GM18520 (cell line): ENCODE data around the gene PALB2.

ENCODE experiments used
- ATAC-seq: cut with Tn5 transposase; IDR thresholded peaks from one replicate; pipeline ENCODE4 v1.9.1; 2021; ENCODE audit not compliant: unreplicated experiment

The PALB2 gene

DNA sequence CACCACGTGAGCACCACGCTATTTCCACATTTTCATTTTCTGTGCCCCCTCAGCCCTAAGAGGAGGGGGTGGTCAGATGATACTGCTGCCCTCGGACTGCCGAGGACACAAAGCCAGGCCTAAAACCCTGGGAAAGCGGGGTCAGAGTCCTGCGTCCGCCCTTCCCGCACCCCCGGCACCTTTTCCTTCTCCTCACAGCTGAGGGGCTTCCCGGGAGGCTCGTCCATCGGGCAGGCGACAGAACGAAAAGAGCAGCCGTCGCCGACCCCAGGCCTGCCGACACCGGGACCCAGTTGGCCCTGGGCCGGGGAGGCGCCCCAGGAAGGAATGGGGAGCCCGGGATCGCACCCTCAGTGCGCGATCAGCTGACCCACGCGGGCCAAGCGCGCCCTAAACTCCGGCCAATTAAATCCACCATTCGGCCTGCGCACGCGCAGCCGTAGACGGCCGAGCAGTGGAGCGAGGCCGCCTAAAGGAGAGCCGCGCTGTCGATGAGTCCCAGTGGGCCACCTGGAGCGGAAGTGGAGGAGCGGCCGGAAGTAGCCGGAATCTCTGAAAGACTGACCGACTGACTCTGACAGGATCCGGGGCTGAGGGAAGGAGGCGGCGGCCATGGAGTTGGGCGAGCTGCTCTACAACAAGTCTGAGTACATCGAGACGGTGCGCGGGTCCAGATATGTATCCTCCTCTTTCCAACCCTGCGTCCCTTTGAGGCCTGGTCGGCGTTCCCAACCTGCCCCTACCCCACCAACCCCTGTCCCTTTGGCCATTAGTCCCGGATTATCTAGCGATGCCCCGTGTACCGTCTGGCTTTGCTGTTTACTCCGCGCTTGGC is at the start of gene PALB2, which contains the start of gene DCTN5:
TSS of gene PALB2 (minus strand) at position 380 of the 835 bp plus-strand sequence. CDS start at position 227, 153 bp downstream.
TSS of gene DCTN5 (plus strand) at position 536 of the 835 bp plus-strand sequence. CDS start at position 613, 77 bp downstream.
- ATAC-seq, result peak; percentile 97

DNA sequence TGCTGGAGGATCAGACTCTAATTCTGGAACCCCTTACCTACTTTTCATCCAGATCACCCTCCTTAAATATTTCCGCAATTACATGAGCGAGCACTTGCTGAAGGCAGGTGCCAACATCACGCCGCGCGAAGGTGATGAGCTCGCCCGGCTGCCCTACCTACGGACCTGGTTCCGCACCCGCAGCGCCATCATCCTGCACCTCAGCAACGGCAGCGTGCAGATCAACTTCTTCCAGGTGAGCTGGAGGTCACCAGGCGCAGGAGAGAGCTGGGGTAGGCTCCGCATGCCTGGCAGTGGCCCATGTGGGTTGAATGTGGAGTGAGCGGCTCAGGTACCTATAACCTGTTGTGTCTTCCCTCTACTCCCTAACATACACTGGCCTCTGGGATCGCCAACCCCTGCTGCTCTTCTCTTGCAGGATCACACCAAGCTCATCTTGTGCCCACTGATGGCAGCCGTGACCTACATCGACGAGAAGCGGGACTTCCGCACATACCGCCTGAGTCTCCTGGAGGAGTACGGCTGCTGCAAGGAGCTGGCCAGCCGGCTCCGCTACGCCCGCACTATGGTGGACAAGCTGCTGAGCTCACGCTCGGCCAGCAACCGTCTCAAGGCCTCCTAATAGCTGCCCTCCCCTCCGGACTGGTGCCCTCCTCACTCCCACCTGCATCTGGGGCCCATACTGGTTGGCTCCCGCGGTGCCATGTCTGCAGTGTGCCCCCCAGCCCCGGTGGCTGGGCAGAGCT is 48.5 kb upstream of the PALB2 start:
- ATAC-seq, result no peak

DNA sequence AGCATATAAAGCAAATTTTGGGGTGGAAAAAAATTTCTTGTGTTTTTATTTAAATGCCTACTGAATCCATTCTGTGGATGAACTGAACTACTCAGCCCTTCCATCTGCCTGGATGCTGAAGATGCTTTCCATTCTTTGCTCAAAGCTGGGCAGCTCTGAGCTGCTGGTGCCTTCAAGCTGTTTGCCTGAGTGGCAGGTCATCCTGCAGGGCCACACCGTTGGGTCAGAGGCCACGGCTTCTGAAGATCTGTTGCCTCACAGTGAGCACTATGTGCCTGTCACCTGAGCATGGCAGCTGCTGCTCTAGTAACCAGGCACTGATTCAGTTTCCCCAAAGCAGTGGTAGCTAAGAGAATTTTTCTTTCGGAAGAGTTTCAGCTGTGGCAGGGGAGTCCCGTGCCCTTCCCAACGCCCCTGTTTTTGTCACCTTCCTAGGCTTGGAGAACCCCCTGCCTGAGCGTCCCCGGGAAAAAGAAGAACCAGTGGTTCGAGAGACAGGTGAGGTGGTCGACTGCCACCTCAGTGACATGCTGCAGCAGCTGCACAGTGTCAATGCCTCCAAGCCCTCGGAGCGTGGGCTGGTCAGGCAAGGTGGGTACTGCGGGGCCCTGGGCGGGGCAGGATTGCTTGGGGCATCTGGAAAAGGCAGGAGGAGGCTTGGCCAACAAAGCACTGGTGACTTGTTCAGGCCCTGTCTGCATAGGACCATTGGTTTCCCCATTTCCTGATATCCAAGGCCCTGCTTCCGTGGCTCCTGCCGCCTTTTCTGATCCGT is 46.1 kb upstream of the PALB2 start:
- ATAC-seq, result no peak

DNA sequence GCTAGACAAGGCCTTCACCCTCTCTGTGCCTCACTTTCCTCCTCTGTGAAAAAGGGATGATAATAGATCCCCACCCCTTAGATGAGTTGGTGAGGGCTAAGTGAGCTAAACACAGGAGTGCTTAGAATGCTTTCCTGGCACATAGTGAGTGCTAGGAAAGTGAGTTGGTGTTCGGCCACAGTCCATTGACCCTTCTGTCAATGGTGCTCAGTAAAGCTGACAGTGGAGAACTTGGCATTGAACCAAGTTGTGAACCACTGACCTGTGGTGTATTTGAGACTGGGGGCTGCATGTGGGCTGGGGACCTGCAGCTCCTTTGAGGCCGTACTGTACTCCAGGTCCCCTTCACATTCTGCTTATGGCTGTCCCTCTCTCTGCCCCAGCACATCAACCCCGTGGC is 42.4 kb upstream of the PALB2 start:
- no peak for ATAC-seq

DNA sequence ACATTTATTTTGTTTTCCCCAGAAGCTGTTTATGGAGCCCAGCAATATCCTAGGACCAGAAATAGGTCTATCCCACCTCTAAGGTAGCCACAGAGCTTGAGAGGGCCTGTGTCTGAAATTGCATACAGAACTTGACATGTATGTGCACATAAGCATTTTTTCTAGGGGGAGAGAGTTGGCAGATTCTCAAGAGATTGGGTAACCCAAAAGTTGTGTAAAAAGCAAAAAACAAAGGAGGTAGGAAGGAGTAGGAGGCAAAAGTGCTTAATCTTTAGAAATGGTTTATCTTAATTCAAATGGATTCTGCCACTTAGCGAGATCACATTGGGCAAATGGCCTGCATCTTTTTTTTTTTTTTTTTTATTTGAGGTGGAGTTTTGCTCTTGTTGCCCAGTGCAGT is 41.1 kb upstream of the PALB2 start:
- no peak for ATAC-seq

DNA sequence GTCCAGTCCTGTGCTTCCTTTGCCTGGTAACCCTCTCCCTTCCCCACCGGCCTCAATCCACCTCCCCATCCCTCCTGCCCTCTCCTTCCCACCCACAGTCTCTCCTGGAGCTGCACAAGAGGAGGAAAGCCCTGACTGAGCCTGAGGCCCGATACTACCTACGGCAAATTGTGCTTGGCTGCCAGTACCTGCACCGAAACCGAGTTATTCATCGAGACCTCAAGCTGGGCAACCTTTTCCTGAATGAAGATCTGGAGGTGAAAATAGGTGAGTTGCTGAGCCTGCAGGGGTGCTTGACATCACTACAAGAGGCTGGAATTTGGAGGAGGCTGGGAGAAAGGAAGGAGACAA is 38.9 kb upstream of the PALB2 start:
- ATAC-seq, result no peak

DNA sequence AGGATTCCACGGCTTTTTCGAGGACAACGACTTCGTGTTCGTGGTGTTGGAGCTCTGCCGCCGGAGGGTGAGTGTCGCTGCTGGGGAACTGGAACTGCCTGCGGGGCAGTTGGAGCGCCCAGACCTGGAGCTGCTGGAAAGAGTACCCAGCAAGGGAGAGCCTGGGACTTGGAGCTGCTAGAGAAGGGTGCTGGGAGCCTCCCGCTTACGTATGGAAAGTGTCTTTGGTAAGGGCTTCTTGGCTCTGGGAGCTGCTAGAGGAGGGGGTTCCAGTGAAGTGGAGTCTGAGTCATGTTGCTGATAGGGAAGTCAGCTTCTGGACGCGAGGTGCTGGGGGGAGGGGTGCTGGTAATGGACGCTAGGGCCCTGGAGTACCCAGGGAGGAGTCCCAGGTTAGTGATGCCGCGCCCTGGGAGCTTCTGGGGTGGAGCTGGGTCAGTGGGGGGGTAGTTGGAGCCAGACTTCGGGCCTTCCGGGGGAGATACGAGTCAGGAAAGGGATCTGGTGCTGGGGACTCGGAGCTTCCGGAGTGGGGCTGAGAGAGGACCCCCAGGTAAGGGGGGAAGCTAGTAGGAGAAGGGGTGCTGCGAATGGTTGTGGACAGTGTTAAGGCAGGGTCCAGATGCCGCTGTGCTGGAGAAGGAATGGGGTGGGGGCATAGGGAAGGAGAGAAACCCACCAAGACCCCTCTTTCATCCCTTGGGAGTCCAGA is 38.3 kb upstream of the PALB2 start:
- ATAC-seq, result no peak

DNA sequence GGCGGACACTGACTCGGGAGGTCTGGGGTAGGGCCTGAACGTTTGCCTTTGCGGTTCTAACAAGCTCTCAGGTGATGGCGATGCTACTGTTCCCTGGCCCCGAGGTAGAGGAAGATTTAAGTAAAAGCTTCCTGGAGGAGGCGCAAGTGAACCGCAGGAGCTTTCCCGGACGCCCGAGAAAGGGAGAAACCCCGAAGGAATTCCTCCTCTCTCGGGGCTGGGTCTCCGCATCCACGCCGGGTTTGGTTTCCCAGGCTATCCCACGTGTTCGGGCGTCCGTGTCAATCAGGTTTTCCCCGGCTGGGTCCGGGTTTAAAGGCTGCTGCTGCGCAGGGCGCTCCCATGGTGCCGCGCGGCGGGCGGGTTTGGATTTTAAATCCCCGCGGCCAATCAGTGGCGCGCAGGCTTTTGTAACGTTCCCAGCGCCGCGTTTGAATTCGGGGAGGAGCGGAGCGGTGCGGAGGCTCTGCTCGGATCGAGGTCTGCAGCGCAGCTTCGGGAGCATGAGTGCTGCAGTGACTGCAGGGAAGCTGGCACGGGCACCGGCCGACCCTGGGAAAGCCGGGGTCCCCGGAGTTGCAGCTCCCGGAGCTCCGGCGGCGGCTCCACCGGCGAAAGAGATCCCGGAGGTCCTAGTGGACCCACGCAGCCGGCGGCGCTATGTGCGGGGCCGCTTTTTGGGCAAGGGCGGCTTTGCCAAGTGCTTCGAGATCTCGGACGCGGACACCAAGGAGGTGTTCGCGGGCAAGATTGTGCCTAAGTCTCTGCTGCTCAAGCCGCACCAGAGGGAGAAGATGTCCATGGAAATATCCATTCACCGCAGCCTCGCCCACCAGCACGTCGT is 37.5 kb upstream of the PALB2 start, which contains the start of gene PLK1:
TSS of gene PLK1 (plus strand) at position 460 of the 844 bp plus-strand sequence. CDS start at position 504, 44 bp downstream.
- ATAC-seq, result peak; percentile 83

DNA sequence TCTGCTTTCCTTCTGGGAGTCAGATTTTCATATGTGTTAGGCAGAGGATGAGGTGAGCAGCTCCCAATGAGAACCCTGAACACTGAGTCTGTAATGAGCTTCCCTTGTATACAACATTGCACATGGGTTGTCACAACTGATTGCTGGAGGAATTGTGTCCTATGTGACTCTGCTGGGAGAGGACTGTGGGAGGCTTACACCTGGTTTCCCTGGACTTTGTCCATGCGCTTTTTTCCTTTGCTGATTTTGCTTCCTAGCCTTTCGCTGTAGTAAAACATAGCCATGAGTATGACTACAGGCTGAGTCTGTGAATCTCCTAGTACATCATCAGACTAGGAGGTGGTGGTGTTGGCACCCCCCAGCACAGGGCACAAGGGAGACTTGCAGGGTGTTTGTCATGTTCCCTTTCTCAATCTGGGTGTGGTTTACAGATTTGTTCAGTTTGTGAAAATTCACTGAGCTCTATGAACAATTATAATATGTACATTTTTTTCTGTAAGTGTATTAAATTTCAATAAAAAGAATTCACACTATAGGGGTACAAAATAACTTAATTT is 35.9 kb upstream of the PALB2 start:
- ATAC-seq, result no peak

DNA sequence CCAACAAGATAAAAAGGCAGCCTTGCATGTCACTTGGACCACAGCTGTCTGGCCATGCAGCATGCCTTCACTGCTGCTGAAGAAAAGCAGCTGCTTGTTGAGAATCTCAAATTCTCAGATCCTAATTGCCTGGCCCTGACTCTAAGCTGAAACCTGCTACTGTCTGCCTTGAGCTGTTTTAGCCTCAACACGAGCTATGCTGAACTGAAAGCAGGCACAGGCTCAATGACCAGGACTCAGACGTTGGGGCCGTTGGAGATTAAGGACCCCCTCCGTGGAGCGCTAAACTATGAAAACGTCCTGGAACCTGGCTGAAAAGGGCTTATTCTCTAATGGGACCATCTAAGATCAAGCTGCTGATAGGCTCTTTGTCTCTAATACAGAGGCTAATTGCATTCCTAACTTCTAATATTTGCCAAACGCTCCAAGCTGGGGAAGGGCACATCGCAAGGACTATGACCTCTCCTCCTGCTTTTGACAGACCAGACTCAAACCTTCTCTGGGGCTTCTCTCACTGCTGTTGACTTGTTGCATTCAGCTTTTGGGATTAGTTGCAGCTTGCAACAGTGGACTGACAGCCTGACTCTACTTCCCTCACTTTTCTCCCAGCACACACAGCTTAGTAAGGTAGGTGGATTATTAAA is 33.0 kb upstream of the PALB2 start:
- no peak for ATAC-seq

DNA sequence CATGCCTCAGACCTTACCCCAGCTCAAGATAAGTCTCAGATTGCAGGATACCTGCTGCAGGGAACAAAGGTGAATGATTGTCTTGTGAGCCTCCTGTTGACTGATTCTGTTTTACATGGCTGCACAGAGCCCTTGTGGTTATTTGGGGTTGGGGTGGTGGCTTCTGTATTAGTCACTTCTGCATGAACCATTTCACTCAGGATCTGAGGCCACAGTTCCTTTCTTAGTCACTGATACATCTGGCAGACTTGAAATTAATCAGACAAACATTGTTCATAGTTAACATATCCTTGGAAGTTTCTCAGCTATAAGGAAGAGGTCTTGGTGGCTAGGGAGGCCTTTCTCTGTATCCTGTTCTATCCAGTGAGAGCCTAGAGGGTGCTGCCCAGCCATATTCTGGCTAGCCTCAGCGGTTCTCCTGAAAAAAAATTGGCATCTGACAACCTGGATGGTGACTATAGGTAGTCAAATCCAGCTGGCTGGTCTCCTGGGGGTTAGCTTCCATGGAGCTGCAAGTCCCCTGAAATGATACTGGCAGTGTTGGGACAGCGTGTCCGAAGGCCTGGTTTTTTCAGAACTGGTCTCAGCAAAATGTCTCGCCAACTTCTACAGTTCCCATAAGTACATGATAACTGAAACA is 29.1 kb upstream of the PALB2 start:
- ATAC-seq, result peak; percentile 89

DNA sequence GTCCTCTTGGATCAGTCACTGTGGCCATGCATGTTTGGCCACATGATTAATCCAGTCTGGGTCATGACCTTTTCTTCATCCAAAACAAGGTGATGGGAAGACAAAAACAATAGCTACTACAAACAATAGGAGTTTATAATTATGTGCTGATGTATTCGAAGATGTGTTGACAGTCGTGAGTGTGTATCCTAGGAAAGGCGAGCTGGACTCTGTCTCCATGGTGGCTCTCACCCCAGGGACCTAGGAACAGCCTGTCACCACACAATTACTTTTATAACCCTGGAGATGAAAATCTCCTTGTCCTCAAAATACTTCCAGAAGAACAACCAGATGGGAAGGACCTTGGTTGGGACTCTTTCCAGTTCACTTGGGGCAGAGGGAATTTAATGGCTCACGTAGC is 27.8 kb upstream of the PALB2 start:
- ATAC-seq, result no peak

DNA sequence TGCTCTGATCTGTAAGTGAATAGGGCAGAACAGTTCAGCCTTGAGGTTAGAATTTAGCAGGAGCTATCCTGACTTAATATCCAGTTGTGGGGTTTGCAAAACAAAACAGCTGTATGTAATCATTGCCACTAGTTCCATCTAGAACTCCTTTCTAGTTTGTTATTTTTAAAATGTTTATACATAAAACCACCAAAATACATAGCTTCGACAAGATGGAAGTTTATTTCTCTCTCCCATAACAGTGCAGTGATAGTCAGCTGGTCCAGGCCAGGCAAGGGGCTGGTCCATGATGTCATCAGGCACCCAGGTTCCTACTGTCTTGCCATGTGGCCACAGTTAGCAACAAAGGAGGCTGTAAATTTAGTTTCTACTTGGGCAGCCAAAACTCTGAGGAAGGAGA is 27.1 kb upstream of the PALB2 start:
- ATAC-seq, result no peak

DNA sequence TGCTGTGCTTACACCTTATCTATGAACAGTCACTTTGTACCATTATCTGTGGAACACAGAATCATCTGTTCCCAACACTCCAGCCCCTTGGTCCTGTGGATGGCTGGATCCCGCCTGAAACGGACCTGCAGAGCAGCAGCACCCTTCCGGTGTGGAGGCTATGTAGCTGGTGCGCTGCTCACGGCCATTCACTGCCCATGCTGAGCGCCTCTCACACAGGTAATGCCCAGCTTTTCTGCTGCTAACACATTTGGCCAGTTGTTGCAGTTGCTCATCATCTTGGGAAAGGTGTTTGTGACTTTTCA is 26.2 kb upstream of the PALB2 start:
- no peak for ATAC-seq

DNA sequence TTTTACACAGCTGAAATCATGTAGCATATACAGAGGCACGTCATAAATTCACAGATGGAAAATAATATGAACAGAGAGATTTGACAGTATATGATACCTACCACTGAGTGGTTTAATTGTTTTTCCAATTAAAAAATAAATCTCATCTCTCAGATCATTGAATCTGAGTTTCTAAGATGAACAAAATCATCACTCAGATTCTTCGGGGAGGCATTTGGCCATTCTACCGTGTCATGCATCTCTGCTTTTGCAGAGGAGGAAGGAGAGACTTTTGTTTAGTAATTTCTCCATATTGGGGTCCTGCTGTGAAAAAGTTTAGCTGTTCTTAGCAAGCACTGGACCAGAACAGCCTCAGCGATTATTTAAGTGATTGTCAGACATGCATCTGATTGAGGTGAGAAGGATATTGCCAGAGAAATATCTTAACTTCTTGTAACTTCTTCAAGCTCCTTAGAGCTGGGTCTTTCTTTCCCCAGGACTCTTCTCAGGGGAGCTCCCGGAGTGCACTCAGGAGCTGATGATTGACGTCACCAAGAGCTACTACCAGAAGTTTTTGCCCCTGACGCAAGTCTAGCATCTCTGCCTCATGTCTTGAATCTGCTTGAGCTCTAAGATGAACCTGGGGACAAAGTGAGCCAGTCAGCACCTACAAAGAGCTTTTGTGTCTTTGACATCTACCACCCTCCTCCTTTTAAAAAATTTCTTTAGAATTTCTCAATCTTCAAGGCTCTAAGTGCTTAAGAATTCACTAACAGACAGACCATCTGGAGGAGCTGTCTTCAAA is 25.7 kb upstream of the PALB2 start:
- ATAC-seq, result no peak

DNA sequence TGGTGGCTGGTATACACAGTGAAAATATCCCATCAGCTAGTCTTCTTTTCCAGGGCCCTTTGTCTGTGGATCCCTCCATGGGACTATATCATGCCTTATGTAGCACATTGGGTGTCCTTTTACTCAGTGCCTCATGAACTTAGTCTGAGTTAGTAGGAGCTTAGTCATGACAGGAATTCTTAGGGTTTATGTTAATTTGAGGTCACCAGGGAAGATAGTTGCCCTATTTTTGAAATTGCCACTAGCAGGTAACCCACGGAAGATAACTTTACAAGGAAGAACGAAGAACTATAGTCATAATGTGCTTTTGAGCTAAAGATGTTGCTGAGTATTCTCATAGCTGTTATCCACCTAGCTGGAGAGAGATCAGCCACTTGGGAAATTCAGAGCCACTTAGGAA is 22.8 kb upstream of the PALB2 start:
- no peak for ATAC-seq

DNA sequence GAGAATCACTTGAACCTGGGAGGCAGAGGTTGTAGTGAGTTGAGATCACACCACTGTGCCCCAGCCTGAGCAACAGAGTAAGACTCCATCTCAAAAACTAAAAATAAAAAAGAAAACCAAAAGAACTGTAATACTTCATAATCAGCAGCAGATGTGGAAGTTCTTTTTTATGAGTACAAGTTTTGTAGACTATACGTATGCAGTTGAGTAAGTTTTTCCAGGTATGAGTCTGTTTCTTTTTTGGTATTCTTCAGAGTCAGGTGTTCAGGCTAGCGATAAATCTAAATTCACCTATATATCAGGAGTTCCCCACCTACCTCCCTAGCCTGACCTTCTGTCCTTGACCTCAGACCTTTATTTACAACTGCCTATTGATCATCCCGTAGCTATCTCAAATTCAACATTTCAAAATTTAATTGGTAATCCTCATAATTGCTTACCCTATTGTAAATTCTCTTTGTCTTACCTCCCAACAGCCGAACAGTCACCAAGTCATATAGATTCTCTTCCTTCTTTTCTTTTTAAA is 10.9 kb upstream of the PALB2 start:
- no peak for ATAC-seq
